HepG2 (cell line): Measurements from ENCODE around the gene PSMA3. TPM values are rescaled to one million over a fixed set of nuclear protein-coding genes. Genes with fewer than 3 reads are reported as not detected.
A peak's percentile ranks its signal among the peaks of the same experiment; 100 is the strongest.

Experiments used
- AGO2 ChIP-seq: fragments of 200-400 bp; formaldehyde crosslinking; optimal IDR thresholded peaks from 2 replicates; pipeline ENCODE3; 2017; ENCODE audit warnings: mild to moderate bottlenecking, low read depth, low read length, moderate library complexity
- DPF2 ChIP-seq: sonication (generic); formaldehyde crosslinking; IDR thresholded peaks from 2 replicates; pipeline ENCODE4 v1.4.0; 2020; ENCODE audit warnings: mild to moderate bottlenecking, low read depth, missing genetic modification reagents, borderline replicate concordance
- E2F5 ChIP-seq: sonication (generic); formaldehyde crosslinking; conservative IDR thresholded peaks from 2 replicates; pipeline ENCODE4 v1.4.0; 2020; ENCODE audit warnings: missing genetic modification reagents
- ELF4 ChIP-seq: sonication (generic); formaldehyde crosslinking; IDR thresholded peaks from 2 replicates; pipeline ENCODE4 v1.5.0; 2020; ENCODE audit warnings: missing genetic modification reagents, mild to moderate bottlenecking, moderate library complexity, borderline replicate concordance
- FOXK2 ChIP-seq: fragments of 450-650 bp; IDR thresholded peaks from 2 replicates; pipeline ENCODE4 v1.6.1; 2016
- KDM3A ChIP-seq: IDR thresholded peaks from 2 replicates; pipeline ENCODE4 v1.6.1; 2018; ENCODE audit warnings: low read depth, missing compliant biosample characterization
- KDM4B ChIP-seq: sonication (generic); formaldehyde crosslinking; IDR thresholded peaks from 2 replicates; pipeline ENCODE4 v1.4.0; 2020; ENCODE audit warnings: missing genetic modification reagents
- KLF11 ChIP-seq: IDR thresholded peaks from 2 replicates; pipeline ENCODE4 v1.6.1; 2016; ENCODE audit warnings: missing compliant biosample characterization
- MED13 ChIP-seq: sonication (generic); formaldehyde crosslinking; IDR thresholded peaks from 2 replicates; pipeline ENCODE4 v1.5.0; 2020; ENCODE audit warnings: missing genetic modification reagents
- NFIC ChIP-seq: IDR thresholded peaks from 2 replicates; pipeline ENCODE4 v1.6.1; 2012; ENCODE audit warnings: mild to moderate bottlenecking, low read length, inconsistent platforms
- NR2F6 ChIP-seq, 2 experiments: IDR thresholded peaks; 2 replicates each; pipeline ENCODE4 v1.6.1; 2016; ENCODE audit warnings: antibody characterized with exemption in 1 of 2, mild to moderate bottlenecking in 1 of 2
- RBFOX2 ChIP-seq: fragments of 200-400 bp; formaldehyde crosslinking; IDR thresholded peaks from 2 replicates; pipeline ENCODE4 v1.6.1; 2017; ENCODE audit warnings: low read depth, mild to moderate bottlenecking, low read length
- TEF ChIP-seq: sonication (generic); formaldehyde crosslinking; IDR thresholded peaks from 2 replicates; pipeline ENCODE4 v1.5.0; 2020; ENCODE audit warnings: missing genetic modification reagents
- TRAFD1 ChIP-seq: sonication (generic); formaldehyde crosslinking; IDR thresholded peaks from 2 replicates; pipeline ENCODE4 v1.5.1; 2020; ENCODE audit warnings: missing genetic modification reagents, mild to moderate bottlenecking, borderline replicate concordance
- ZNF280D ChIP-seq: sonication (generic); formaldehyde crosslinking; IDR thresholded peaks from 2 replicates; pipeline ENCODE4 v1.5.1; 2020; ENCODE audit warnings: mild to moderate bottlenecking, missing genetic modification reagents
- ZNF350 ChIP-seq: sonication (generic); formaldehyde crosslinking; IDR thresholded peaks from 2 replicates; pipeline ENCODE4 v1.4.0; 2020; ENCODE audit warnings: mild to moderate bottlenecking, low read depth, missing genetic modification reagents, borderline replicate concordance
- ZNF510 ChIP-seq: sonication (generic); formaldehyde crosslinking; IDR thresholded peaks from 2 replicates; pipeline ENCODE4 v1.4.0; 2020; ENCODE audit warnings: low read depth, mild to moderate bottlenecking, missing genetic modification reagents
- ZNF746 ChIP-seq: sonication (generic); formaldehyde crosslinking; IDR thresholded peaks from 2 replicates; pipeline ENCODE4 v1.8.0; 2022; ENCODE audit warnings: mild to moderate bottlenecking, missing genetic modification reagents
- ZNF749 ChIP-seq: sonication (generic); formaldehyde crosslinking; IDR thresholded peaks from 2 replicates; pipeline ENCODE4 v1.8.0; 2022; ENCODE audit warnings: mild to moderate bottlenecking, missing genetic modification reagents, moderate library complexity, borderline replicate concordance
- ZNF784 ChIP-seq: sonication (generic); formaldehyde crosslinking; IDR thresholded peaks from 2 replicates; pipeline ENCODE4 v1.5.1; 2020; ENCODE audit warnings: missing genetic modification reagents, mild to moderate bottlenecking, borderline replicate concordance
- polyA plus RNA-seq, 8 experiments: library from polyadenylated mRNA; depleted of rRNA in 3 of 8; stranded (reverse) in 7 of 8; unstranded in 1 of 8; fragments of >200 nt; fragmentation: Illumina TruSeq in 4 of 8; extraction: Trizol in 4 of 8; gene quantifications; 2 replicates each; pipeline versions ENCODE4 v1.2.1 to v1.2.3, GENCODE V29; 2011 to 2016; ENCODE audit warnings: low read depth in 4 of 8, missing spikeins in 1 of 8, mixed read lengths in 1 of 8; ENCODE audit not compliant: insufficient read depth in 1 of 8
- total RNA-seq, 5 experiments: library from RNA; depleted of rRNA; stranded (reverse); fragments of >200 nt; fragmentation: Illumina TruSeq; extraction: Trizol; gene quantifications; 2 replicates each; pipeline ENCODE4 v1.2.3, GENCODE V29; 2016; ENCODE audit warnings: low read depth in 1 of 5

The PSMA3 gene
- total and polyA plus RNA-seq, 2 of the 13 experiments (the other 11 are each of a cell fraction or from before 2014, with no cell fraction given): 232 to 275 TPM

GRCh38 chr14:58298477-58299400 lies 54.1 kb downstream of the PSMA3 start, which contains the start of gene ARID4A (continued):
- TF ChIP-seq NR2F6 (IDR thresholded peaks at IDR 0.05) (no peak), NR2F6 (CRISPR knock-in tag; IDR thresholded peaks at IDR 0.05) (no peak), KLF11 (no peak), TEF (CRISPR knock-in tag) (no peak), RBFOX2 (peak; percentile 75), FOXK2 (no peak), ZNF350 (CRISPR knock-in tag) (peak; percentile 50; the same call in 1 of the 2 replicates), AGO2 (peak; percentile 58), TRAFD1 (CRISPR knock-in tag) (no peak), ZNF280D (CRISPR knock-in tag) (0 out of 2 replicates have a peak, but pooled peaks have one; percentile 18), ZNF510 (CRISPR knock-in tag) (no peak), ZNF784 (CRISPR knock-in tag) (no peak), MED13 (CRISPR knock-in tag) (peak; percentile 3; the same call in 1 of the 2 replicates), ZNF746 (CRISPR knock-in tag) (no peak), NFIC (no peak), ZNF749 (CRISPR knock-in tag) (no peak), KDM3A (CRISPR knock-in tag) (no peak), DPF2 (CRISPR knock-in tag) (no peak), ELF4 (CRISPR knock-in tag) (no peak), E2F5 (CRISPR knock-in tag) (no peak), KDM4B (CRISPR knock-in tag) (no peak)
